H1 (cell line): ENCODE measurements around the gene HFE. TPM values are rescaled to one million over a fixed set of nuclear protein-coding genes. Genes with fewer than 3 reads are reported as not detected.

ENCODE experiments used
- CTCF ChIA-PET: fragments of 300-600 bp; sonication (Branson Sonifier 250); formaldehyde crosslinking; loops from one replicate; lab custom pipeline; 2021; ENCODE audit not compliant: partially characterized antibody; lab: Charles Lee
- POLR2A ChIA-PET: fragments of 300-600 bp; sonication (Branson Sonifier 250); formaldehyde crosslinking; loops from one replicate; lab custom pipeline; 2021; ENCODE audit warnings: inconsistent platforms; ENCODE audit not compliant: partially characterized antibody; lab: Charles Lee
- DNase-seq, 2 experiments: peaks; one replicate each; pipeline versions ENCODE4 v3.0.0 to v3.0.0-alpha.2; 2010 to 2022; ENCODE audit warnings: low spot score in 2 of 2, low read depth in 1 of 2, mixed read lengths in 1 of 2
- FAIRE-seq: peaks from 2 replicates; lab custom pipeline; 2011; peaks lifted over from hg19 to GRCh38; lab: Jason Lieb, UNC
- H2AFZ ChIP-seq: 2 replicates; pipeline ENCODE4 v1.8.1; 2012; ENCODE audit warnings: low read length, inconsistent platforms
- H2AK5ac ChIP-seq: 2 replicates; pipeline ENCODE4 v1.6.1; 2013; ENCODE audit warnings: low read depth, low read length
- H2BK120ac ChIP-seq: replicated peaks from 2 replicates; pipeline ENCODE3; 2013; ENCODE audit warnings: low read depth, low read length, inconsistent platforms
- H2BK12ac ChIP-seq: 2 replicates; pipeline ENCODE4 v1.6.1; 2013; ENCODE audit warnings: low read depth, low read length
- H2BK15ac ChIP-seq: 2 replicates; pipeline ENCODE4 v1.6.1; 2013; ENCODE audit warnings: low read length
- H2BK20ac ChIP-seq: 2 replicates; pipeline ENCODE4 v1.6.1; 2013; ENCODE audit warnings: low read length
- H2BK5ac ChIP-seq: 2 replicates; pipeline ENCODE4 v1.6.1; 2013; ENCODE audit warnings: low read depth, low read length
- H3K14ac ChIP-seq: 2 replicates; pipeline ENCODE4 v1.6.1; 2013; ENCODE audit warnings: inconsistent platforms; ENCODE audit not compliant: insufficient read length
- H3K18ac ChIP-seq: 2 replicates; pipeline ENCODE4 v1.6.1; 2013; ENCODE audit warnings: low read length; ENCODE audit errors: extremely low read depth
- H3K23ac ChIP-seq: 2 replicates; pipeline ENCODE4 v1.6.1; 2013; ENCODE audit warnings: inconsistent platforms; ENCODE audit not compliant: insufficient read length
- H3K23me2 ChIP-seq: 2 replicates; pipeline ENCODE4 v1.6.1; 2013; ENCODE audit warnings: low read depth, low read length
- H3K27ac ChIP-seq: 2 replicates; pipeline ENCODE4 v1.6.1; 2011; ENCODE audit warnings: low read depth, low read length, inconsistent platforms
- H3K27me3 ChIP-seq, 4 experiments: replicated peaks in 1 of 4; 1 replicate in 1 of 4; 2 replicates in 3 of 4; pipeline versions ENCODE4 v1.6.1 to v1.8.1; 2011 to 2013; ENCODE audit warnings: low read length in 3 of 4, mild to moderate bottlenecking in 3 of 4, inconsistent platforms in 2 of 4, mixed read lengths in 2 of 4, moderate library complexity in 1 of 4; ENCODE audit not compliant: control insufficient read depth in 3 of 4, insufficient read depth in 3 of 4; ENCODE audit errors: extremely low read depth in 1 of 4
- H3K36me3 ChIP-seq, 4 experiments: 2 replicates each; pipeline versions ENCODE4 v1.6.1 to v1.8.1; 2011 to 2013; ENCODE audit warnings: mild to moderate bottlenecking in 4 of 4, low read length in 3 of 4, moderate library complexity in 2 of 4, control low read depth in 1 of 4, inconsistent platforms in 1 of 4; ENCODE audit not compliant: insufficient read depth in 4 of 4, control insufficient read depth in 2 of 4
- H3K4ac ChIP-seq: replicated peaks from 2 replicates; pipeline ENCODE3; 2013; ENCODE audit warnings: low read length, low read depth, mixed read lengths, inconsistent platforms; ENCODE audit not compliant: insufficient read length
- H3K4me1 ChIP-seq, 4 experiments: replicated peaks in 1 of 4; 1 replicate in 1 of 4; 2 replicates in 3 of 4; pipeline versions ENCODE4 v1.6.1 to v1.8.1; 2011 to 2013; ENCODE audit warnings: low read length in 3 of 4, inconsistent platforms in 2 of 4, mixed read lengths in 1 of 4; ENCODE audit not compliant: insufficient read depth in 4 of 4, control insufficient read depth in 3 of 4
- H3K4me2 ChIP-seq, 2 experiments: 2 replicates each; pipeline versions ENCODE4 v1.6.1 to v1.8.1; 2011 to 2013; ENCODE audit warnings: low read depth in 2 of 2, low read length in 2 of 2, control low read depth in 1 of 2, inconsistent platforms in 1 of 2, mild to moderate bottlenecking in 1 of 2; ENCODE audit not compliant: insufficient read depth in 1 of 2
- H3K4me3 ChIP-seq, 4 experiments: fragments of 200-600, 300-600 bp in 1 of 4; sonication (generic), shearing (Covaris generic), sonication (Bioruptor Twin) in 1 of 4; 2 replicates each; pipeline versions ENCODE4 v1.5.1 to v1.8.1; 2011 to 2016; ENCODE audit warnings: low read length in 4 of 4, low read depth in 3 of 4, control low read depth in 2 of 4, inconsistent platforms in 2 of 4, mild to moderate bottlenecking in 2 of 4, mixed read lengths in 1 of 4, moderate library complexity in 1 of 4; ENCODE audit not compliant: insufficient read depth in 2 of 4; ENCODE audit errors: extremely low read depth in 1 of 4
- H3K56ac ChIP-seq: replicated peaks from 2 replicates; pipeline ENCODE3; 2013; ENCODE audit warnings: low read depth, mild to moderate bottlenecking, mixed read lengths, low read length, inconsistent platforms; ENCODE audit not compliant: insufficient read length
- H3K79me1 ChIP-seq: 2 replicates; pipeline ENCODE4 v1.6.1; 2013; ENCODE audit warnings: low read depth, low read length, control low read depth
- H3K79me2 ChIP-seq, 2 experiments: 2 replicates each; pipeline versions ENCODE4 v1.6.1 to v1.8.1; 2012 to 2013; ENCODE audit warnings: low read length in 2 of 2, mild to moderate bottlenecking in 2 of 2, inconsistent platforms in 1 of 2; ENCODE audit not compliant: insufficient read depth in 2 of 2, control insufficient read depth in 1 of 2
- H3K9ac ChIP-seq, 4 experiments: replicated peaks in 1 of 4; 1 replicate in 1 of 4; 2 replicates in 3 of 4; pipeline versions ENCODE4 v1.6.1 to v1.8.1; 2011 to 2013; ENCODE audit warnings: low read depth in 3 of 4, low read length in 3 of 4, control low read depth in 2 of 4, mild to moderate bottlenecking in 2 of 4, moderate library complexity in 2 of 4, inconsistent platforms in 1 of 4; ENCODE audit errors: extremely low read depth in 1 of 4
- H3K9me3 ChIP-seq, 2 experiments: 2 replicates each; pipeline versions ENCODE4 v1.6.1 to v1.8.1; 2012 to 2013; ENCODE audit warnings: mild to moderate bottlenecking in 2 of 2, moderate library complexity in 2 of 2, control low read depth in 1 of 2, inconsistent platforms in 1 of 2, low read depth in 1 of 2, low read length in 1 of 2, mixed read lengths in 1 of 2; ENCODE audit not compliant: insufficient read depth in 2 of 2
- H4K20me1 ChIP-seq, 2 experiments: replicated peaks in 1 of 2; 2 replicates each; pipeline versions ENCODE3 to v1.8.1; 2011 to 2013; ENCODE audit warnings: inconsistent platforms in 2 of 2, low read length in 2 of 2, mild to moderate bottlenecking in 1 of 2; ENCODE audit not compliant: insufficient read depth in 2 of 2, control insufficient read depth in 1 of 2
- H4K5ac ChIP-seq: 2 replicates; pipeline ENCODE4 v1.6.1; 2013; ENCODE audit warnings: low read length, low read depth, mixed read lengths, inconsistent platforms; ENCODE audit not compliant: insufficient read length
- H4K8ac ChIP-seq: 2 replicates; pipeline ENCODE4 v1.8.0; 2013; ENCODE audit warnings: mild to moderate bottlenecking, moderate library complexity, low read length, inconsistent platforms; ENCODE audit not compliant: insufficient read depth; ENCODE audit errors: extremely low read depth
- H4K91ac ChIP-seq: replicated peaks from 2 replicates; pipeline ENCODE3; 2013; ENCODE audit warnings: low read length, mixed read lengths, inconsistent platforms; ENCODE audit not compliant: insufficient read length
- E2F6 ChIP-seq: IDR thresholded peaks from 2 replicates; pipeline ENCODE4 v1.6.1; 2012; ENCODE audit warnings: inconsistent platforms
- MAX ChIP-seq: IDR thresholded peaks from 2 replicates; pipeline ENCODE4 v1.6.1; 2012; ENCODE audit warnings: inconsistent platforms
- SP4 ChIP-seq: IDR thresholded peaks from 2 replicates; pipeline ENCODE4 v1.6.1; 2012; ENCODE audit warnings: low read length, inconsistent platforms
- WGBS, 2 experiments: shearing (Covaris generic) in 1 of 2; methylation state at CpG; one replicate each; pipeline versions ENCODE4 v1.1.6 to v1.1.7; 2013 to 2015; ENCODE audit warnings: low lambda C conversion rate in 2 of 2, mixed read lengths in 2 of 2, inconsistent platforms in 1 of 2, low coverage in 1 of 2, missing lambda C conversion rate in 1 of 2; ENCODE audit not compliant: insufficient replicate concordance in 2 of 2, insufficient coverage in 1 of 2, insufficient read length in 1 of 2; ENCODE audit errors: extremely low coverage in 1 of 2, missing lambda C conversion rate in 1 of 2; 5-methylcytosine and 5-hydroxymethylcytosine counted together
- polyA plus RNA-seq, 7 experiments: library from polyadenylated mRNA; depleted of rRNA in 3 of 7; stranded (reverse) in 5 of 7; unstranded in 2 of 7; fragments of >200 nt in 5 of 7; fragments of 200-250 nt in 2 of 7; gene quantifications; 1 replicate in 5 of 7; 2 replicates in 1 of 7; 4 replicates in 1 of 7; pipeline versions ENCODE4 v1.2.1 to v1.2.3, GENCODE V29; 2011 to 2013; ENCODE audit warnings: missing spikeins in 2 of 7, mixed read lengths in 2 of 7
- total RNA-seq: library from RNA; stranded (reverse); fragmentation: NEBNext Ultra II Directional; extraction: Animal tissue kit (Norgen Biotek cat#: 25700); gene quantifications from 2 replicates; pipeline ENCODE4 v1.2.1, GENCODE V29; 2021

The HFE gene
- total and polyA plus RNA-seq, 2 of the 8 experiments (the other 6 are each of a cell fraction or from before 2014, with no cell fraction given), result 1.6 to 2.0 TPM

- Histone ChIP-seq H2BK120ac (no peak overlapping the region), H4K5ac (no peak overlapping the region), H3K4ac (no peak overlapping the region), H4K91ac (no peak overlapping the region), H2AK5ac (no peak overlapping the region), H3K79me1 (no peaks in the 10 kb centered on the region), H3K56ac (no peak overlapping the region), H2AFZ (peak overlapping the region; percentile 34; the same call in 1 of the 2 replicates), H3K4me2 (no peak overlapping the region), H3K9ac (no peak overlapping the region), H4K8ac (no peak overlapping the region), H3K18ac (no peak overlapping the region; the same call in 1 of the 2 replicates), H2BK15ac (peak overlapping the region; percentile 81; the same call in 1 of the 2 replicates), H3K9me3 (no peaks in the 10 kb centered on the region), H2BK20ac (no peak overlapping the region), H3K23ac (no peak overlapping the region), H3K4me3 (no peak overlapping the region), H3K23me2 (no peaks in the 10 kb centered on the region), H2BK12ac (0 out of 2 replicates have a peak overlapping the region, but pooled peaks have one; percentile 27), H3K14ac (no peak overlapping the region), H3K36me3 (no peaks in the 10 kb centered on the region), H3K79me2 (no peaks in the 10 kb centered on the region), H3K4me1 (peaks cover 0 to 3% (median 0%) of the 10 kb centered on the region in 4 experiments; a peak in 3 of 7 replicates), H3K27ac (no peak overlapping the region), H3K27me3 (no peaks in the 10 kb centered on the region), H4K20me1 (no peaks in the 10 kb centered on the region), H2BK5ac (no peak overlapping the region)
- TF ChIP-seq SP4 (no peak), E2F6 (peak; percentile 88), MAX (peak; percentile 93)
- POLR2A ChIA-PET, result interaction anchor here (1.6 kb wide), 1 partner anchor 48 kb away, joined by 3 read pairs; a partner anchor contains a TSS
- DNase-seq (no peak), FAIRE-seq (no peak)
- CTCF ChIA-PET, result interaction anchor here (0.7 to 18.5 kb wide), 2 partner anchors 14 to 18 kb away, joined by 3 to 481 read pairs; partner anchors contain the start of gene HFE
- 75% methylated on average over 20 of the region's 20 CpGs; no CpG with 5 or more reads in 1 of the 2 experiments for WGBS, 2 experiments
Measured at GRCh38 chr6:26075063-26075717, 12.0 kb upstream of the HFE start.
